Activated CD4-positive, alpha-beta T cell treated with anti-CD3 and anti-CD28 coated beads for 36 hours (primary cell): ENCODE results near the gene LCK. TPM values are rescaled to one million over a fixed set of nuclear protein-coding genes. Genes with fewer than 3 reads are reported as not detected.
"Not testable (repeated sequence)": the region's sequence is repeated elsewhere in the genome, so short reads cannot be mapped to it uniquely, and the experiment has no call there.

Experiments
- ATAC-seq: fragments of 200-7000 bp; cut with Tn5 transposase; one replicate; pipeline ENCODE4 v1.10.0; 2021; ENCODE audit warnings: mild to moderate bottlenecking, moderate library complexity
- CTCF ChIA-PET: fragments of 350-600 bp; sonication (Branson Sonifier 250); formaldehyde crosslinking; loops from one replicate; lab custom pipeline; 2021; ENCODE audit warnings: antibody characterized with exemption; lab: Charles Lee
- POLR2A ChIA-PET: fragments of 350-600 bp; sonication (Branson Sonifier 250); formaldehyde crosslinking; loops from one replicate; lab custom pipeline; 2021; ENCODE audit warnings: antibody characterized with exemption, inconsistent platforms; lab: Charles Lee
- DNase-seq: peaks from one replicate; pipeline ENCODE4 v3.0.0-alpha.2; 2020
- H3K27ac Mint-ChIP-seq: one replicate; pipeline ENCODE4 v1.8.0; 2021; ENCODE audit warnings: mixed read lengths
- H3K27me3 Mint-ChIP-seq: one replicate; pipeline ENCODE4 v1.8.0; 2021; ENCODE audit warnings: mixed read lengths
- H3K36me3 Mint-ChIP-seq: one replicate; pipeline ENCODE4 v1.8.0; 2021; ENCODE audit warnings: low read depth, mixed read lengths
- H3K4me1 Mint-ChIP-seq: one replicate; pipeline ENCODE4 v1.8.0; 2021; ENCODE audit warnings: mixed read lengths
- H3K4me3 Mint-ChIP-seq: one replicate; pipeline ENCODE4 v1.8.0; 2021; ENCODE audit warnings: mild to moderate bottlenecking, moderate library complexity, mixed read lengths
- H3K9me3 Mint-ChIP-seq: one replicate; pipeline ENCODE4 v1.8.0; 2021; ENCODE audit warnings: low read depth, mixed read lengths
- intact Hi-C, 2 experiments: fragments of 100-400 bp; cut with DNase I in 1 of 2; cut with micrococcal nuclease in 1 of 2; formaldehyde crosslinking; loops; one replicate each; pipeline versions ENCODE4 v1.14.2 to v1.15.1; 2022 to 2024; cut with DNase I, micrococcal nuclease
- total RNA-seq, 2 experiments: library from RNA; stranded (reverse); gene quantifications; one replicate each; pipeline ENCODE4 v1.2.3, GENCODE V29; 2021

The LCK gene
- total RNA-seq, 2 experiments from 2014 or later = 179 to 220 TPM

GRCh38 chr1:32291145-32291707, 40.2 kb downstream of the LCK start:
- POLR2A ChIA-PET = interaction anchor here (0.6 to 1.3 kb wide), 10 partner anchors 11 to 1250 kb away, joined by 3 to 14 read pairs (median 4); partner anchors contain the start of genes BSDC1, LCK, MARCKSL1 and TXLNA
- Mint-ChIP-seq H3K9me3 (no peaks in the 10 kb centered on the region), H3K27ac (peak overlapping the region; percentile 99), H3K4me1 (peaks cover 37% of the 10 kb centered on the region), H3K36me3 (peaks cover 25% of the 10 kb centered on the region), H3K27me3 (no peaks in the 10 kb centered on the region), H3K4me3 (peak overlapping the region; percentile 100)
- CTCF ChIA-PET = interaction anchor here (0.8 to 1.9 kb wide), 6 partner anchors 8 to 75 kb away, joined by 3 to 8 read pairs (median 4); no protein-coding TSS in a partner anchor
- no peak for ATAC-seq
- intact Hi-C loops = loop anchor here (1.0 to 5.0 kb wide), 8 partner anchors 17 to 526 kb away; partner anchors contain the start of genes EIF3I (in 2 of the 2), TMEM234 (in 2 of the 2), KPNA6 (in 1 of the 2) and LCK (in 1 of the 2)
- no peak for DNase-seq

GRCh38 chr1:32291708-32292538, 40.9 kb downstream of the LCK start, which contains the start of gene HDAC1:
HDAC1 (plus strand) TSS chr1:32292083; CDS start chr1:32292170, 87 bp downstream.
- CTCF ChIA-PET = interaction anchor here (0.6 to 1.9 kb wide), 7 partner anchors 9 to 1226 kb away, joined by 3 to 8 read pairs (median 3); no protein-coding TSS in a partner anchor
- ATAC-seq (peak; percentile 98), DNase-seq (peak; percentile 99)
- Mint-ChIP-seq H3K27ac (peak within 1 kb of the TSS; percentile 99), H3K27me3 (no peaks in the 10 kb centered on the region), H3K36me3 (peaks cover 23% of the 10 kb centered on the region), H3K4me3 (peak within 1 kb of the TSS; percentile 100), H3K9me3 (no peaks in the 10 kb centered on the region), H3K4me1 (peaks cover 43% of the 10 kb centered on the region)
- POLR2A ChIA-PET = interaction anchor here (0.6 to 1.3 kb wide), 12 partner anchors 11 to 1251 kb away, joined by 3 to 14 read pairs (median 4); partner anchors contain the start of genes BSDC1, LCK, MARCKSL1 and TXLNA
- intact Hi-C loops = loop anchor here (1.0 to 5.0 kb wide), 14 partner anchors 18 to 525 kb away; partner anchors contain the start of genes EIF3I (in 2 of the 2), TMEM234 (in 2 of the 2), BSDC1 (in 1 of the 2) and KHDRBS1 (in 1 of the 2)

GRCh38 chr1:32298211-32298610, 47.1 kb downstream of the LCK start:
- DNase-seq, POLR2A ChIA-PET, ATAC-seq, intact Hi-C loops, H3K4me3 Mint-ChIP-seq, H3K27me3 Mint-ChIP-seq, H3K9me3 Mint-ChIP-seq, H3K27ac Mint-ChIP-seq: not testable (repeated sequence)
- H3K4me1 Mint-ChIP-seq = peaks cover 57% of the 10 kb centered on the region
- peaks cover 36% of the 10 kb centered on the region for H3K36me3 Mint-ChIP-seq
- CTCF ChIA-PET = interaction anchor here (1.4 kb wide), 1 partner anchor 10 kb away, joined by 3 read pairs; no protein-coding TSS in a partner anchor

- intact Hi-C loops = no loop called here
- ATAC-seq (no peak), DNase-seq (no peak)
- Mint-ChIP-seq H3K4me3 (no peak overlapping the region), H3K4me1 (peaks cover 56% of the 10 kb centered on the region), H3K27me3 (no peaks in the 10 kb centered on the region), H3K9me3 (no peaks in the 10 kb centered on the region), H3K27ac (no peak overlapping the region), H3K36me3 (peaks cover 44% of the 10 kb centered on the region)
- POLR2A ChIA-PET = interaction anchor here (0.6 kb wide), 1 partner anchor 36 kb away, joined by 3 read pairs; no protein-coding TSS in a partner anchor
- CTCF ChIA-PET = interaction anchor here (0.7 kb wide), 1 partner anchor 84 kb away, joined by 5 read pairs; no protein-coding TSS in a partner anchor
Observed at GRCh38 chr1:32299327-32299726, 48.3 kb downstream of the LCK start.

GRCh38 chr1:32303358-32303757, 52.3 kb downstream of the LCK start:
- Mint-ChIP-seq H3K4me3 (no peak overlapping the region), H3K9me3 (no peaks in the 10 kb centered on the region), H3K27me3 (no peaks in the 10 kb centered on the region), H3K27ac (no peak overlapping the region), H3K4me1 (peaks cover 49% of the 10 kb centered on the region), H3K36me3 (peaks cover 54% of the 10 kb centered on the region)
- CTCF ChIA-PET = interaction anchor here (0.7 to 1.6 kb wide), 4 partner anchors 8 to 72 kb away, joined by 3 to 5 read pairs (median 4); no protein-coding TSS in a partner anchor
- ATAC-seq (no peak), DNase-seq (no peak)
- intact Hi-C loops = no loop called here
- POLR2A ChIA-PET = interaction anchor here (1.1 kb wide), 1 partner anchor 29 kb away, joined by 4 read pairs; no protein-coding TSS in a partner anchor

- Mint-ChIP-seq H3K4me1 (peaks cover 50% of the 10 kb centered on the region), H3K9me3 (no peaks in the 10 kb centered on the region), H3K36me3 (peaks cover 56% of the 10 kb centered on the region), H3K27me3 (no peaks in the 10 kb centered on the region), H3K4me3 (no peak overlapping the region), H3K27ac (no peak overlapping the region)
- intact Hi-C loops = no loop called here
- ChIA-PET CTCF (interaction anchor here (0.7 to 1.6 kb wide), 3 partner anchors 9 to 88 kb away, joined by 3 to 5 read pairs (median 5); no protein-coding TSS in a partner anchor), POLR2A (interaction anchor here (0.7 to 1.1 kb wide), 3 partner anchors 27 to 176 kb away, joined by 4 read pairs; no protein-coding TSS in a partner anchor)
- no peak for ATAC-seq
- DNase-seq = no peak
Observed at GRCh38 chr1:32303997-32304622, 53.0 kb downstream of the LCK start.

- H3K4me3 Mint-ChIP-seq = no peak overlapping the region
- H3K27me3 Mint-ChIP-seq = no peaks in the 10 kb centered on the region
- intact Hi-C loops = no loop called here
- H3K27ac Mint-ChIP-seq = no peak overlapping the region
- no peaks in the 10 kb centered on the region for H3K9me3 Mint-ChIP-seq
- peaks cover 52% of the 10 kb centered on the region for H3K4me1 Mint-ChIP-seq
- ATAC-seq = no peak
- ChIA-PET POLR2A (interaction anchor here (0.5 to 0.9 kb wide), 2 partner anchors 26 to 83 kb away, joined by 3 to 4 read pairs; no protein-coding TSS in a partner anchor), CTCF (interaction anchor here (1.4 kb wide), 1 partner anchor 90 kb away, joined by 5 read pairs; no protein-coding TSS in a partner anchor)
- peaks cover 61% of the 10 kb centered on the region for H3K36me3 Mint-ChIP-seq
- DNase-seq = no peak
Observed at GRCh38 chr1:32305310-32305709, 54.2 kb downstream of the LCK start.

- Mint-ChIP-seq H3K4me3 (no peak overlapping the region), H3K36me3 (peaks cover 49% of the 10 kb centered on the region), H3K4me1 (peaks cover 57% of the 10 kb centered on the region), H3K27ac (peak overlapping the region; percentile 17), H3K27me3 (no peaks in the 10 kb centered on the region), H3K9me3 (no peaks in the 10 kb centered on the region)
- intact Hi-C loops = no loop called here
- POLR2A ChIA-PET = interaction anchor here (0.6 kb wide), 1 partner anchor 87 kb away, joined by 3 read pairs; the partner anchor contains the start of gene BSDC1
- ATAC-seq = peak; percentile 83
- no peak for DNase-seq
- CTCF ChIA-PET = interaction anchor here (0.6 to 1.0 kb wide), 4 partner anchors 11 to 140 kb away, joined by 3 read pairs; no protein-coding TSS in a partner anchor
Observed at GRCh38 chr1:32307324-32307723, 56.3 kb downstream of the LCK start.

- ChIA-PET POLR2A (interaction anchor here (1.1 kb wide), 1 partner anchor 19 kb away, joined by 3 read pairs; no protein-coding TSS in a partner anchor), CTCF (interaction anchor here (0.7 kb wide), 1 partner anchor 62 kb away, joined by 3 read pairs; no protein-coding TSS in a partner anchor)
- no peak for DNase-seq
- Mint-ChIP-seq H3K4me1 (peaks cover 54% of the 10 kb centered on the region), H3K27ac (peak overlapping the region; percentile 28), H3K27me3 (no peaks in the 10 kb centered on the region), H3K9me3 (no peaks in the 10 kb centered on the region), H3K36me3 (peaks cover 33% of the 10 kb centered on the region), H3K4me3 (no peak overlapping the region)
- no peak for ATAC-seq
- intact Hi-C loops = no loop called here
Observed at GRCh38 chr1:32309960-32310359, 58.9 kb downstream of the LCK start.
